Naive thymus-derived CD8-positive, alpha-beta T cell (primary cell): ENCODE data around the gene LFNG. TPM values are rescaled to one million over a fixed set of nuclear protein-coding genes. Genes with fewer than 3 reads are reported as not detected.

Source experiments
- ATAC-seq, 2 donors: fragments of 150-1000 bp; cut with Tn5 transposase in 1 of 2; sonication (Bioruptor Pico), chemical (Tn5 transposase) in 1 of 2; 1 replicate in 1 of 2; 2 replicates in 1 of 2; pipeline ENCODE4 v1.10.0; 2021; ENCODE audit warnings: mild to moderate bottlenecking in 2 of 2, moderate library complexity in 2 of 2
- POLR2A ChIA-PET: fragments of 350-600 bp; sonication (Branson Sonifier 250); formaldehyde crosslinking; loops from one replicate; lab custom pipeline; 2021; ENCODE audit warnings: antibody characterized with exemption; lab: Charles Lee
- DNase-seq, 10 donors: peaks; one replicate each; pipeline versions ENCODE4 v3.0.0 to v3.0.0-alpha.2; 2020 to 2022
- H3K27ac Mint-ChIP-seq, 10 donors: one replicate each; pipeline ENCODE4 v1.8.0; 2020 to 2022; ENCODE audit warnings: mild to moderate bottlenecking in 10 of 10, mixed read lengths in 10 of 10, moderate library complexity in 4 of 10, inconsistent platforms in 1 of 10
- H3K27me3 Mint-ChIP-seq, 5 donors: one replicate each; pipeline ENCODE4 v1.8.0; 2021 to 2022; ENCODE audit warnings: mixed read lengths in 5 of 5
- H3K36me3 Mint-ChIP-seq, 3 donors: one replicate each; pipeline ENCODE4 v1.8.0; 2020 to 2022; ENCODE audit warnings: mixed read lengths in 3 of 3, mild to moderate bottlenecking in 2 of 3, inconsistent platforms in 1 of 3
- H3K4me1 Mint-ChIP-seq, 4 donors: one replicate each; pipeline ENCODE4 v1.8.0; 2021 to 2022; ENCODE audit warnings: mixed read lengths in 4 of 4
- H3K4me3 Mint-ChIP-seq, 10 donors: one replicate each; pipeline ENCODE4 v1.8.0; 2020 to 2022; ENCODE audit warnings: mild to moderate bottlenecking in 10 of 10, mixed read lengths in 10 of 10, moderate library complexity in 6 of 10, inconsistent platforms in 1 of 10
- H3K9me3 Mint-ChIP-seq, 9 donors: one replicate each; pipeline ENCODE4 v1.8.0; 2020 to 2022; ENCODE audit warnings: mixed read lengths in 9 of 9, mild to moderate bottlenecking in 3 of 9, inconsistent platforms in 1 of 9, moderate library complexity in 1 of 9
- microRNA-seq: library from miRNA; unstranded; fragments of <30 nt; microRNA quantifications from one replicate; pipeline ENCODE4 v1.2.0, GENCODE V29; 2022; ENCODE audit warnings: borderline microRNAs expressed
- polyA plus RNA-seq, 3 donors: library from polyadenylated mRNA; unstranded; fragments of 300-500 nt; fragmentation: Illumina TruSeq; gene quantifications; one replicate each; pipeline ENCODE4 v1.2.3, GENCODE V29; 2021
- total RNA-seq, 8 experiments: library from RNA in 2 of 8; stranded (reverse) in 2 of 8; gene quantifications; one replicate each; pipeline ENCODE4 v1.2.3 and lab custom pipeline; 2021 to 2026

Gene LFNG
- total and polyA plus RNA-seq, 5 experiments from 2014 or later = 0.54 to 153 (median 3.0) TPM

GRCh38 chr7:2576742-2577491 is 57.3 kb downstream of the LFNG start:
- Mint-ChIP-seq H3K9me3 (no peaks in the 10 kb centered on the region), H3K4me3 (no peak overlapping the region), H3K36me3 (peaks cover 0 to 17% (median 9%) of the 10 kb centered on the region in 3 donors), H3K4me1 (peaks cover 0 to 8% (median under 1%) of the 10 kb centered on the region in 4 donors), H3K27ac (no peak overlapping the region), H3K27me3 (no peaks in the 10 kb centered on the region)
- POLR2A ChIA-PET = no interaction called here
- no peak for DNase-seq
- ATAC-seq = no peak

Small RNA genes lying within 50 kb of the gene (microRNA-seq; reads per million reads assigned to microRNA genes)
- not detected for gene MIR4648

Other genes with a start within 250 kb of the LFNG start
- 1 to 10 TPM; 7.6 to 9.8 TPM for gene SNX8, start 205.3 kb upstream of the LFNG start, total RNA-seq
- 10 to 100 TPM in 1 of 3 donors, 1 to 10 TPM in 2; 3.4 to 10.9 (median 5.6) TPM for gene SNX8, start 205.3 kb upstream of the LFNG start, polyA plus RNA-seq
- gene EIF3B, start 164.9 kb upstream of the LFNG start, total RNA-seq = 100 to 1,000 TPM; 153 to 162 TPM
- 100 to 1,000 TPM in 2 of 3 donors, 10 to 100 TPM in 1; 96.5 to 164 (median 114) TPM for gene EIF3B, start 164.9 kb upstream of the LFNG start, polyA plus RNA-seq
- 10 to 100 TPM; 19.2 to 19.7 TPM for gene CHST12, start 116.2 kb upstream of the LFNG start, total RNA-seq
- 10 to 100 TPM in 2 of 3 donors, 1 to 10 TPM in 1; 8.9 to 21.7 (median 16.5) TPM for gene CHST12, start 116.2 kb upstream of the LFNG start, polyA plus RNA-seq
- not detected for gene GRIFIN, start 43.4 kb upstream of the LFNG start, total RNA-seq
- not detected for gene GRIFIN, start 43.4 kb upstream of the LFNG start, polyA plus RNA-seq
- 10 to 100 TPM; 32.2 to 32.4 TPM for gene BRAT1, start 35.8 kb downstream of the LFNG start, total RNA-seq
- 10 to 100 TPM; 21.0 to 43.6 (median 25.4) TPM for gene BRAT1, start 35.8 kb downstream of the LFNG start, polyA plus RNA-seq
- gene IQCE, start 39.2 kb downstream of the LFNG start, total RNA-seq = 1 to 10 TPM; 6.6 to 8.9 TPM
- 1 to 10 TPM in 2 of 3 donors, under 1 TPM in 1; 0.77 to 2.2 (median 2.0) TPM for gene IQCE, start 39.2 kb downstream of the LFNG start, polyA plus RNA-seq
- 10 to 100 TPM; 13.7 to 14.9 TPM for gene TTYH3, start 112.2 kb downstream of the LFNG start, total RNA-seq
- gene TTYH3, start 112.2 kb downstream of the LFNG start, polyA plus RNA-seq = 1 to 10 TPM; 1.1 to 1.9 (median 1.1) TPM
- gene AMZ1, start 168.4 kb downstream of the LFNG start, total RNA-seq = under 1 TPM in 1 of 2 experiments, not detected in 1; 0.05 TPM
- not detected for gene AMZ1, start 168.4 kb downstream of the LFNG start, polyA plus RNA-seq